Stimulated activated naive B cell treated with anti-CD40 and anti-IgM and Interleukin-4, amounts not matched to agents 10 μg/mL and 1 μg/mL and 100 μg/mL, for 72 hours (primary cell): ENCODE measurements around the gene TSPYL6.
A peak's percentile ranks its signal among the peaks of the same experiment; 100 is the strongest.
"Not testable (repeated sequence)": the region's sequence is repeated elsewhere in the genome, so short reads cannot be mapped to it uniquely, and the experiment has no call there.

Experiments
- ATAC-seq, 2 donors: fragments of 150-1000 bp; cut with Tn5 transposase; replicated peaks; 2 replicates each; pipeline ENCODE4 v1.10.0; 2021; ENCODE audit warnings: moderate library complexity in 1 of 2
- DNase-seq: peaks from one replicate; pipeline ENCODE4 v3.0.0; 2021
- H3K27ac Mint-ChIP-seq: one replicate; pipeline ENCODE4 v1.8.0; 2022; ENCODE audit warnings: mild to moderate bottlenecking, mixed read lengths
- H3K27me3 Mint-ChIP-seq, 2 donors: one replicate each; pipeline ENCODE4 v1.8.0; 2022; ENCODE audit warnings: mixed read lengths in 2 of 2
- H3K36me3 Mint-ChIP-seq, 2 donors: one replicate each; pipeline ENCODE4 v1.8.0; 2022; ENCODE audit warnings: mixed read lengths in 2 of 2, mild to moderate bottlenecking in 1 of 2
- H3K4me1 Mint-ChIP-seq, 2 donors: one replicate each; pipeline ENCODE4 v1.8.0; 2022; ENCODE audit warnings: mixed read lengths in 2 of 2, mild to moderate bottlenecking in 1 of 2
- H3K4me3 Mint-ChIP-seq, 2 donors: one replicate each; pipeline ENCODE4 v1.8.0; 2022; ENCODE audit warnings: mild to moderate bottlenecking in 2 of 2, mixed read lengths in 2 of 2, moderate library complexity in 1 of 2
- H3K9me3 Mint-ChIP-seq, 2 donors: one replicate each; pipeline ENCODE4 v1.8.0; 2022; ENCODE audit warnings: mixed read lengths in 2 of 2, mild to moderate bottlenecking in 1 of 2

Gene TSPYL6

GRCh38 chr2:54256091-54256694 lies at the start of gene TSPYL6:
TSS of gene TSPYL6 (minus strand) at chr2:54256229. CDS start at chr2:54256151, 78 bp downstream.
- no peaks in the 10 kb centered on the region for H3K9me3 Mint-ChIP-seq
- no peak within 1 kb of the TSS for H3K27ac Mint-ChIP-seq
- H3K4me3 Mint-ChIP-seq = no peak within 1 kb of the TSS

GRCh38 chr2:54303631-54304030 lies 47.6 kb upstream of the TSPYL6 start:
- Mint-ChIP-seq H3K36me3 (peaks cover 2 to 3% of the 10 kb centered on the region in 2 donors), H3K4me1 (no peaks in the 10 kb centered on the region), H3K9me3 (no peaks in the 10 kb centered on the region), H3K27me3 (no peaks in the 10 kb centered on the region), H3K27ac (no peak overlapping the region), H3K4me3 (no peak overlapping the region)
- ATAC-seq (no peak), DNase-seq (no peak)

More at GRCh38 chr2:54256091-54256694, at the start of gene TSPYL6:
- no peaks in the 10 kb centered on the region for H3K4me1 Mint-ChIP-seq
- peaks cover 8 to 25% of the 10 kb centered on the region in 2 donors for H3K36me3 Mint-ChIP-seq
- ATAC-seq (no peak), DNase-seq (no peak)
- H3K27me3 Mint-ChIP-seq = no peaks in the 10 kb centered on the region

- Mint-ChIP-seq H3K4me1 (no peaks in the 10 kb centered on the region), H3K27ac (no peak overlapping the region), H3K27me3 (no peaks in the 10 kb centered on the region), H3K36me3 (peaks cover 0 to 2% of the 10 kb centered on the region in 2 donors), H3K4me3 (no peak overlapping the region), H3K9me3 (no peaks in the 10 kb centered on the region)
- ATAC-seq (no peak), DNase-seq (no peak)
Observed at GRCh38 chr2:54298514-54298913, 42.5 kb upstream of the TSPYL6 start.

- Mint-ChIP-seq H3K4me1 (no peaks in the 10 kb centered on the region), H3K36me3 (no peaks in the 10 kb centered on the region), H3K27ac (no peak overlapping the region), H3K27me3 (no peaks in the 10 kb centered on the region), H3K4me3 (no peak overlapping the region), H3K9me3 (no peaks in the 10 kb centered on the region)
- ATAC-seq = no peak
- no peak for DNase-seq
Observed at GRCh38 chr2:54295911-54296310, 39.9 kb upstream of the TSPYL6 start.

GRCh38 chr2:54294665-54295064 lies 38.6 kb upstream of the TSPYL6 start:
- DNase-seq, ATAC-seq, H3K9me3 Mint-ChIP-seq, H3K27ac Mint-ChIP-seq, H3K27me3 Mint-ChIP-seq, H3K4me1 Mint-ChIP-seq, H3K4me3 Mint-ChIP-seq, H3K36me3 Mint-ChIP-seq: not testable (repeated sequence)

GRCh38 chr2:54290356-54291025 lies 34.5 kb upstream of the TSPYL6 start:
- H3K4me3 Mint-ChIP-seq = no peak overlapping the region
- no peaks in the 10 kb centered on the region for H3K27me3 Mint-ChIP-seq
- H3K36me3 Mint-ChIP-seq = peaks cover 3 to 4% of the 10 kb centered on the region in 2 donors
- H3K9me3 Mint-ChIP-seq = peaks cover 0 to 2% of the 10 kb centered on the region in 2 donors
- H3K27ac Mint-ChIP-seq = no peak overlapping the region
- no peak for DNase-seq
- ATAC-seq = no peak
- H3K4me1 Mint-ChIP-seq = no peaks in the 10 kb centered on the region

GRCh38 chr2:54289917-54290316 lies 33.9 kb upstream of the TSPYL6 start:
- Mint-ChIP-seq H3K9me3 (peaks cover 0 to 5% of the 10 kb centered on the region in 2 donors), H3K36me3 (peaks cover 5 to 8% of the 10 kb centered on the region in 2 donors), H3K27ac (no peak overlapping the region), H3K4me3 (no peak overlapping the region), H3K27me3 (no peaks in the 10 kb centered on the region), H3K4me1 (no peaks in the 10 kb centered on the region)
- no peak for ATAC-seq
- no peak for DNase-seq

GRCh38 chr2:54287532-54287931 lies 31.5 kb upstream of the TSPYL6 start:
- Mint-ChIP-seq H3K9me3 (peaks cover 0 to 5% of the 10 kb centered on the region in 2 donors), H3K4me3 (no peak overlapping the region), H3K36me3 (peaks cover 5 to 8% of the 10 kb centered on the region in 2 donors), H3K27me3 (no peaks in the 10 kb centered on the region), H3K27ac (no peak overlapping the region), H3K4me1 (no peaks in the 10 kb centered on the region)
- no peak for ATAC-seq
- no peak for DNase-seq

GRCh38 chr2:54285451-54285850 lies 29.4 kb upstream of the TSPYL6 start:
- Mint-ChIP-seq H3K27me3 (no peaks in the 10 kb centered on the region), H3K9me3 (peaks cover 0 to 5% of the 10 kb centered on the region in 2 donors), H3K27ac (no peak overlapping the region), H3K36me3 (peaks cover 5 to 8% of the 10 kb centered on the region in 2 donors), H3K4me1 (no peaks in the 10 kb centered on the region), H3K4me3 (no peak overlapping the region)
- no peak for DNase-seq
- no peak for ATAC-seq

- no peaks in the 10 kb centered on the region for H3K4me1 Mint-ChIP-seq
- DNase-seq = no peak
- no peak overlapping the region for H3K4me3 Mint-ChIP-seq
- ATAC-seq = no peak
- H3K9me3 Mint-ChIP-seq = peaks cover 0 to 5% of the 10 kb centered on the region in 2 donors
- no peaks in the 10 kb centered on the region for H3K27me3 Mint-ChIP-seq
- no peak overlapping the region for H3K27ac Mint-ChIP-seq
- peaks cover 5 to 8% of the 10 kb centered on the region in 2 donors for H3K36me3 Mint-ChIP-seq
Observed at GRCh38 chr2:54284826-54285225, 28.8 kb upstream of the TSPYL6 start.

- Mint-ChIP-seq H3K36me3 (no peaks in the 10 kb centered on the region), H3K27me3 (no peaks in the 10 kb centered on the region)
- ATAC-seq = no peak
Observed at GRCh38 chr2:54279385-54279784, 23.4 kb upstream of the TSPYL6 start.

GRCh38 chr2:54275541-54275940 lies 19.5 kb upstream of the TSPYL6 start:
- no peaks in the 10 kb centered on the region for H3K27me3 Mint-ChIP-seq
- H3K36me3 Mint-ChIP-seq = peaks cover 4 to 7% of the 10 kb centered on the region in 2 donors
- H3K4me3 Mint-ChIP-seq = no peak overlapping the region
- H3K27ac Mint-ChIP-seq = no peak overlapping the region
- peaks cover 16 to 22% of the 10 kb centered on the region in 2 donors for H3K4me1 Mint-ChIP-seq
- H3K9me3 Mint-ChIP-seq = no peaks in the 10 kb centered on the region
- DNase-seq (no peak), ATAC-seq (no peak)

More at GRCh38 chr2:54279385-54279784, 23.4 kb upstream of the TSPYL6 start:
- Mint-ChIP-seq H3K9me3 (no peaks in the 10 kb centered on the region), H3K4me3 (no peak overlapping the region), H3K27ac (no peak overlapping the region), H3K4me1 (no peaks in the 10 kb centered on the region)
- DNase-seq = no peak

GRCh38 chr2:54274781-54275242 lies 18.8 kb upstream of the TSPYL6 start:
- no peak for DNase-seq

GRCh38 chr2:54271843-54272627 lies 16.0 kb upstream of the TSPYL6 start:
- peak overlapping the region; percentile 82 for H3K27ac Mint-ChIP-seq
- peak; percentile 98 for ATAC-seq

More at GRCh38 chr2:54274781-54275242, 18.8 kb upstream of the TSPYL6 start:
- no peaks in the 10 kb centered on the region for H3K9me3 Mint-ChIP-seq
- no peak for ATAC-seq
- H3K27ac Mint-ChIP-seq = no peak overlapping the region
- no peaks in the 10 kb centered on the region for H3K27me3 Mint-ChIP-seq
- H3K36me3 Mint-ChIP-seq = peaks cover 4 to 7% of the 10 kb centered on the region in 2 donors
- no peak overlapping the region for H3K4me3 Mint-ChIP-seq
- H3K4me1 Mint-ChIP-seq = peaks cover 16 to 22% of the 10 kb centered on the region in 2 donors

More at GRCh38 chr2:54271843-54272627, 16.0 kb upstream of the TSPYL6 start:
- Mint-ChIP-seq H3K27me3 (no peaks in the 10 kb centered on the region), H3K9me3 (no peaks in the 10 kb centered on the region), H3K4me1 (peaks cover 16 to 22% of the 10 kb centered on the region in 2 donors), H3K4me3 (peak overlapping the region in 1 of 2 donors; percentile 6), H3K36me3 (peaks cover 4 to 7% of the 10 kb centered on the region in 2 donors)
- peak; percentile 43 for DNase-seq
